ENCODE data around the gene SOX2. TPM values are rescaled to one million over a fixed set of nuclear protein-coding genes. Genes with fewer than 3 reads are reported as not detected.

The SOX2 gene
- total RNA-seq, result under 1 TPM; 0.24 to 0.29 TPM
- under 1 TPM in 1 of 2 donors, not detected in 1; 0.13 TPM for polyA plus RNA-seq
- long read RNA-seq, donor 1, result 0 reads
- long read RNA-seq, donor 2, partial matches to known transcripts, result 0 of 1 reads
- long read RNA-seq, donor 2, other reads (novel, unspliced or antisense), result 0 of 1 reads

- peak; percentile 42 for ATAC-seq (ENCODE audit: low FRiP score)
- DNase-seq, result peak in 1 of 2 donors; percentile 82
- Histone ChIP-seq H3K9me3 (ENCODE audit: control insufficient read depth, low read length) (no peaks in the 10 kb centered on the region), H3K4me3 (ENCODE audit: low read length in 2 of 2) (peak within 1 kb of the TSS; percentile 34 to 74), H3K27ac (ENCODE audit: low read depth in 1 of 2, low read length in 2 of 2) (no peak within 1 kb of the TSS), H3K27me3 (ENCODE audit: control insufficient read depth in 1 of 2, insufficient read depth in 2 of 2, low read length in 1 of 2) (no peaks in the 10 kb centered on the region), H3K36me3 (ENCODE audit: control insufficient read depth in 1 of 2, insufficient read depth in 2 of 2, low read length in 1 of 2) (no peaks in the 10 kb centered on the region), H3K4me1 (ENCODE audit: control insufficient read depth in 1 of 2, insufficient read depth in 2 of 2, low read length in 2 of 2) (no peaks in the 10 kb centered on the region)
- WGBS, 2 donors, result 2 to 3% methylated on average over 35 to 37 of the region's 37 CpGs
- intact Hi-C loops (cut with DNase I), result loop anchor here in 1 of 2 donors (5.0 kb wide), 1 partner anchor 971 kb away; no protein-coding TSS in a partner anchor
Measured at GRCh38 chr3:181711325-181712135, at the start of gene SOX2. Gene SOX2 (plus strand): TSS chr3:181711925. CDS start chr3:181712361, 436 bp downstream.

DNA sequence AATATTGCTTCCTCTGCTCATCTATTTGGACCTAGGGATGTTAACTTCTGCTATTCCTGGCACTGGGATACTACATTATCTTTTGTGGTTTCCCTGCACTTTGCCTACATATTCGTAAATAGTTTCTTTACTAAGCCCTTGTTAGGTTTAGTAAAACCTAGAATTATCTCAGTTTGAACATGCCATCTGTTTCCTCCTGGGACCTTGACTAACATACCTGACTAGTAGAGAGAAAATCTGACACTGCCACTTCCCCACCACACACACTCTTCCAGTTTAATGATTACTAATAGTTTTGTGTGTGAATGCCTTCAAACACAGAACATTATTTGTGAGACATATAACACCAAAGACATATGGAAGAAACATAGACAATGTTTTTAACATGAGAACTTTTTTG is 28.2 kb upstream of the SOX2 start:
- Histone ChIP-seq H3K4me1 (ENCODE audit: control insufficient read depth in 1 of 2, insufficient read depth in 2 of 2, low read length in 2 of 2) (no peaks in the 10 kb centered on the region), H3K27ac (ENCODE audit: low read depth in 1 of 2, low read length in 2 of 2) (no peak overlapping the region), H3K36me3 (ENCODE audit: control insufficient read depth in 1 of 2, insufficient read depth in 2 of 2, low read length in 1 of 2) (no peaks in the 10 kb centered on the region), H3K27me3 (ENCODE audit: control insufficient read depth in 1 of 2, insufficient read depth in 2 of 2, low read length in 1 of 2) (no peaks in the 10 kb centered on the region), H3K4me3 (ENCODE audit: low read length in 2 of 2) (no peak overlapping the region), H3K9me3 (ENCODE audit: control insufficient read depth, low read length) (no peaks in the 10 kb centered on the region)
- DNase-seq (no peak), ATAC-seq (ENCODE audit: low FRiP score) (no peak)
- 58 to 60% methylated on average over 1 of the region's 1 CpG for WGBS, 2 donors
- intact Hi-C loops (cut with DNase I), result no loop called here

DNA sequence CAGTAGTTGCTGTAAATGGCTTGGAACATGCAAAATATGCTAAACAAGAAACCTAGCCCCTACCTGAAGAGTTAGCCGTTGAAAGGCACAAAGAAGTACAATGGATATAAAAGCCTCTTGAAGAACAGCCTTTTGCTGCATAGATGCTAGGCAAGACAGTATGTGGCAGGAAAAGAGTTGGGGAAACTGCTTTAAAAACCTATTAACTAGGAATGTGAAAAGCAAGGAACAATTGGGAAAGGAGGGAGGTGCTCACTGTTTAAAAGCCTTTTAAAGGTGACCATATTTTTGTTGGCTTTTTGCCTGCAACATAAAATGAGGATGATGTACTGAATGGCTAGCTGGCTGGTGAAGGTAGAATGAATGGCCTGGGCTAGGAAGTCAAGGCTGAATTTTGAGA is 24.5 kb upstream of the SOX2 start:
- H3K4me3 ChIP-seq (ENCODE audit: low read length in 2 of 2), result no peak overlapping the region
- ATAC-seq (ENCODE audit: low FRiP score) (no peak), DNase-seq (no peak)
- WGBS, 2 donors, result 38 to 52% methylated on average over 1 of the region's 1 CpG
- H3K27ac ChIP-seq (ENCODE audit: low read depth in 1 of 2, low read length in 2 of 2), result no peak overlapping the region
- no peaks in the 10 kb centered on the region for H3K9me3 ChIP-seq (ENCODE audit: control insufficient read depth, low read length)
- intact Hi-C loops (cut with DNase I), result no loop called here
- no peaks in the 10 kb centered on the region for H3K36me3 ChIP-seq (ENCODE audit: control insufficient read depth in 1 of 2, insufficient read depth in 2 of 2, low read length in 1 of 2)
- H3K27me3 ChIP-seq (ENCODE audit: control insufficient read depth in 1 of 2, insufficient read depth in 2 of 2, low read length in 1 of 2), result no peaks in the 10 kb centered on the region
- no peaks in the 10 kb centered on the region for H3K4me1 ChIP-seq (ENCODE audit: control insufficient read depth in 1 of 2, insufficient read depth in 2 of 2, low read length in 2 of 2)

DNA sequence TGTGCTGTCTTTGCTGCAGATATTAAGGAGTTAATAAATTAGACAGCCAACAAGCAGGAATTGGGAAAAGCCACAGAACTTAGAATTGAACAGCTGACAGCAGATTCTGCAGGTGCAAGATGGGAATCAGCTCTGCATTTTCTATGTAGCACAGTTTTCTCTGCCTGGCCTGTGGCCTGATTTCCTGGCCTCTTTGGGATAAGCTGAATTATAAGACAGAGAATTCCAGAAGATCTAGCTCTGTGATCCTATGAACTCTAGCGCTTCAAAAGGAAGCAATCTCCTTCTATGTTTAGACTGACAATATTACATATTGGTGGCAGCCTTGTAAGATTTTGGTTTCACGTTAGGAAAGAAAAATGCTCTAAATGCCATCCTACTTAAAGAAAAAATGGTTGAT is 24.0 kb upstream of the SOX2 start:
- Histone ChIP-seq H3K36me3 (ENCODE audit: control insufficient read depth in 1 of 2, insufficient read depth in 2 of 2, low read length in 1 of 2) (no peaks in the 10 kb centered on the region), H3K4me1 (ENCODE audit: control insufficient read depth in 1 of 2, insufficient read depth in 2 of 2, low read length in 2 of 2) (no peaks in the 10 kb centered on the region), H3K4me3 (ENCODE audit: low read length in 2 of 2) (no peak overlapping the region), H3K27me3 (ENCODE audit: control insufficient read depth in 1 of 2, insufficient read depth in 2 of 2, low read length in 1 of 2) (no peaks in the 10 kb centered on the region), H3K9me3 (ENCODE audit: control insufficient read depth, low read length) (no peaks in the 10 kb centered on the region), H3K27ac (ENCODE audit: low read depth in 1 of 2, low read length in 2 of 2) (no peak overlapping the region)
- DNase-seq, result no peak
- no peak for ATAC-seq (ENCODE audit: low FRiP score)
- 53 to 67% methylated on average over 2 of the region's 2 CpGs for WGBS, 2 donors
- intact Hi-C loops (cut with DNase I), result no loop called here

DNA sequence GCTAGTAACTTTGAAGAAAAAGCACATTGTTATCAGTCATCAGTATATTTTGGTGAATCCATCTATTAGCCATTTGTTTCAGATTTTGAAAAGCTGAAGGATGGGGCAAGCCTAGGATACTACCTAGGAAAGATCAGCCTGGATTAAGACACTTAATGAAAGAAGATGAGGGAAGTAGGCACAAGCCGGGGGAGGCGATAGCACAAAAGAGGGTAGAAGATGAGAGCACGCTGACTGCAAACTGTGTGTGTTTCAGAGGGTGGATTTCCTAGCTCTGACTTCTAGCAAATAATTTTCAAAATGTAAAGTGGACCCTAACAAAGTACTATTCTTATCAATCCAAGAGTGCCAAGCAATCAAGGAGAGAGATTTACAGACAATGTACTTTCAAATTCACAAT is 22.2 kb upstream of the SOX2 start:
- DNase-seq (no peak), ATAC-seq (ENCODE audit: low FRiP score) (no peak)
- Histone ChIP-seq H3K9me3 (ENCODE audit: control insufficient read depth, low read length) (no peaks in the 10 kb centered on the region), H3K36me3 (ENCODE audit: control insufficient read depth in 1 of 2, insufficient read depth in 2 of 2, low read length in 1 of 2) (no peaks in the 10 kb centered on the region), H3K4me1 (ENCODE audit: control insufficient read depth in 1 of 2, insufficient read depth in 2 of 2, low read length in 2 of 2) (no peaks in the 10 kb centered on the region), H3K4me3 (ENCODE audit: low read length in 2 of 2) (no peak overlapping the region), H3K27ac (ENCODE audit: low read depth in 1 of 2, low read length in 2 of 2) (no peak overlapping the region), H3K27me3 (ENCODE audit: control insufficient read depth in 1 of 2, insufficient read depth in 2 of 2, low read length in 1 of 2) (no peaks in the 10 kb centered on the region)
- intact Hi-C loops (cut with DNase I), result no loop called here
- 89% methylated on average over 3 of the region's 3 CpGs for WGBS, 2 donors

DNA sequence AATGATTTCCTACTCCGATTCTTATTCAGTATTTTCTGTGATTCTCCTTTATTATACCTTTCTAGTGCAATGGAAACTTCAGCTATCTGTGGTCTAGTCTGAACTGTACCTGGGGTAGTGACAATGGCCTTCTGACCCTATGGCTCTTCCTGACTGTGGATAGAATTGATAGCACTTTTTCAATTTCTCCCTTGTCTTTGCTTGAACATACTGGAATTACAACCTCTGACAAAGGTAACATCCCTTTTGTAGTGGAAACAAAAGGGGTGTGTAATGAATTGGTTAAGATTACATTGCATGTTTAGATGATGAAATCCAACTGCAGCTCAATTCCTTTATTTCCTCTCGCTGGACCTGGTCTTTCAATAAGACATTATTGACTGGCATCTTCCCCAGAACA is 21.0 kb upstream of the SOX2 start:
- intact Hi-C loops (cut with DNase I), result no loop called here
- no peak overlapping the region for H3K27ac ChIP-seq (ENCODE audit: low read depth in 1 of 2, low read length in 2 of 2)
- ATAC-seq (ENCODE audit: low FRiP score), result no peak

GRCh38 chr3:181691901-181692300 is 19.8 kb upstream of the SOX2 start:
- no peaks in the 10 kb centered on the region for H3K9me3 ChIP-seq (ENCODE audit: control insufficient read depth, low read length)
- H3K4me1 ChIP-seq (ENCODE audit: control insufficient read depth in 1 of 2, insufficient read depth in 2 of 2, low read length in 2 of 2), result peaks cover 2 to 3% of the 10 kb centered on the region in 2 donors
- no peak for DNase-seq
- intact Hi-C loops (cut with DNase I), result no loop called here
- H3K27me3 ChIP-seq (ENCODE audit: control insufficient read depth in 1 of 2, insufficient read depth in 2 of 2, low read length in 1 of 2), result no peaks in the 10 kb centered on the region
- ATAC-seq (ENCODE audit: low FRiP score), result no peak
- 19 to 41% methylated on average over 2 of the region's 2 CpGs for WGBS, 2 donors
- no peak overlapping the region for H3K4me3 ChIP-seq (ENCODE audit: low read length in 2 of 2)
- H3K36me3 ChIP-seq (ENCODE audit: control insufficient read depth in 1 of 2, insufficient read depth in 2 of 2, low read length in 1 of 2), result no peaks in the 10 kb centered on the region
- no peak overlapping the region for H3K27ac ChIP-seq (ENCODE audit: low read depth in 1 of 2, low read length in 2 of 2)

More for the DNA sequence above, 21.0 kb upstream of the SOX2 start:
- H3K27me3 ChIP-seq (ENCODE audit: control insufficient read depth in 1 of 2, insufficient read depth in 2 of 2, low read length in 1 of 2), result no peaks in the 10 kb centered on the region
- no peak for DNase-seq
- no peaks in the 10 kb centered on the region for H3K4me1 ChIP-seq (ENCODE audit: control insufficient read depth in 1 of 2, insufficient read depth in 2 of 2, low read length in 2 of 2)
- no peak overlapping the region for H3K4me3 ChIP-seq (ENCODE audit: low read length in 2 of 2)
- H3K36me3 ChIP-seq (ENCODE audit: control insufficient read depth in 1 of 2, insufficient read depth in 2 of 2, low read length in 1 of 2), result no peaks in the 10 kb centered on the region
- no peaks in the 10 kb centered on the region for H3K9me3 ChIP-seq (ENCODE audit: control insufficient read depth, low read length)
- 86 to 87% methylated on average over 2 of the region's 2 CpGs for WGBS, 2 donors

- no peaks in the 10 kb centered on the region for H3K9me3 ChIP-seq (ENCODE audit: control insufficient read depth, low read length)
- intact Hi-C loops (cut with DNase I), result no loop called here
- no peaks in the 10 kb centered on the region for H3K36me3 ChIP-seq (ENCODE audit: control insufficient read depth in 1 of 2, insufficient read depth in 2 of 2, low read length in 1 of 2)
- WGBS, 2 donors, result 58 to 59% methylated on average over 2 of the region's 2 CpGs
- no peak overlapping the region for H3K4me3 ChIP-seq (ENCODE audit: low read length in 2 of 2)
- no peak for ATAC-seq (ENCODE audit: low FRiP score)
- H3K4me1 ChIP-seq (ENCODE audit: control insufficient read depth in 1 of 2, insufficient read depth in 2 of 2, low read length in 2 of 2), result peaks cover 2 to 3% of the 10 kb centered on the region in 2 donors
- no peaks in the 10 kb centered on the region for H3K27me3 ChIP-seq (ENCODE audit: control insufficient read depth in 1 of 2, insufficient read depth in 2 of 2, low read length in 1 of 2)
- no peak for DNase-seq
- H3K27ac ChIP-seq (ENCODE audit: low read depth in 1 of 2, low read length in 2 of 2), result no peak overlapping the region
Measured at GRCh38 chr3:181692311-181693145, 19.2 kb upstream of the SOX2 start.

Data from aorta (tissue), 5 donors.